B cell (primary cell): ENCODE results near the gene PNPLA6.

Source experiments
- CTCF ChIP-seq: fragments of 200-600 bp; IDR thresholded peaks from one replicate; pipeline ENCODE4 v1.8.0; 2022; ENCODE audit warnings: antibody characterized with exemption, mild to moderate bottlenecking
- EZH2 ChIP-seq: IDR thresholded peaks from 2 replicates; pipeline ENCODE4 v1.6.1; 2012; ENCODE audit warnings: borderline replicate concordance, low read depth, mild to moderate bottlenecking, moderate library complexity, low read length; ENCODE audit not compliant: insufficient read depth, poor library complexity, severe bottlenecking

- TF ChIP-seq CTCF (no peak), EZH2 (no peak)
These were observed 75.1 kb downstream of the PNPLA6 start for GRCh38 chr19:7610491-7611240.
